OCI-LY3 (cell line): Measurements from ENCODE around the gene SEC14L3.

ENCODE experiments used
- EZH2phosphoT487 ChIP-seq: fragments of 200-600 bp; shearing (Covaris generic); IDR thresholded peaks from 2 replicates; pipeline ENCODE4 v1.6.1; 2018; ENCODE audit warnings: antibody characterized with exemption, mixed run types, low read depth
- TF ChIP-seq, protein P1 (sequence below): fragments of 200-600, 300-600 bp; sonication (generic); IDR thresholded peaks from 2 replicates; pipeline ENCODE4 v1.5.1; 2014; ENCODE audit warnings: antibody characterized with exemption, low read length, low read depth

DNA sequence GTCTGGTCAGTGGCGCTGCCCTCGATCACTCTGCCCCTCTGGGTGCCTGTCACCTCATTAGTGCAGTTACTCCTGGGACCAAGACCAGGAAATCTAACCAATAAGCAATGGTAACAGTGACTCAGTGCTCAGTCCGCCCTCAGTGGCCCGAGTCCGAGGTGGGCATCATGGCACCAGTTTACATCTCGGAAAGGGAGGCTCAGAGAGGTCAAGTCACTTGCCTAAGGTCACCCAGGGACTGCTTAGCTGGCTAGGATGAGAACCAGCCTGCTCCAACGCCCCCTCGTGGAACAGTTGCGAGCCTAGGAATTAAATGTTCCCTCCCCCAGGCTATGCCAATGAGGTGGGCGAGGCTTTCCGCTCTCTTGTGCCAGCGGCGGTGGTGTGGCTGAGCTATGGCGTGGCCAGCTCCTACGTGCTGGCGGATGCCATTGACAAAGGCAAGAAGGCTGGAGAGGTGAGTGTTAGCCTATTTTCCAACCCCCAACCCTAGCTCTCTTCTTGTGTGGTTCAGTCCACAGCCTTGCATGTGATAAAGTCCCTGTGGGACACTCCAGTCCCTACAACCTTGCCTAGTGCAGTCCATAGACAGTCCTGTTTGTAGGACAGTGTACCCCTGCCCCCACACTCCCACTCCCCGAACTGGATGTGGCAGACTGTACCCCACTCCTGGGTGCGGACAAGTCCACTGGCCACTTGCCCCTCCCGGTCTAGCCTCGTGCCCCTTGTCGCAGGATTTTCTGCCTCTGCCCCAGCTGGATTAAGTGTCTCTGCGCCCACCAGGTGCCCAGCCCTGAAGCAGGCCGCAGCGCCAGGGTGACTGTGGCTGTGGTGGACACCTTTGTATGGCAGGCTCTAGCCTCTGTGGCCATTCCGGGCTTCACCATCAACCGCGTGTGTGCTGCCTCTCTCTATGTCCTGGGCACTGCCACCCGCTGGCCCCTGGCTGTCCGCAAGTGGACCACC is 45.1 kb downstream of the SEC14L3 start:
- TF ChIP-seq, protein P1, sequence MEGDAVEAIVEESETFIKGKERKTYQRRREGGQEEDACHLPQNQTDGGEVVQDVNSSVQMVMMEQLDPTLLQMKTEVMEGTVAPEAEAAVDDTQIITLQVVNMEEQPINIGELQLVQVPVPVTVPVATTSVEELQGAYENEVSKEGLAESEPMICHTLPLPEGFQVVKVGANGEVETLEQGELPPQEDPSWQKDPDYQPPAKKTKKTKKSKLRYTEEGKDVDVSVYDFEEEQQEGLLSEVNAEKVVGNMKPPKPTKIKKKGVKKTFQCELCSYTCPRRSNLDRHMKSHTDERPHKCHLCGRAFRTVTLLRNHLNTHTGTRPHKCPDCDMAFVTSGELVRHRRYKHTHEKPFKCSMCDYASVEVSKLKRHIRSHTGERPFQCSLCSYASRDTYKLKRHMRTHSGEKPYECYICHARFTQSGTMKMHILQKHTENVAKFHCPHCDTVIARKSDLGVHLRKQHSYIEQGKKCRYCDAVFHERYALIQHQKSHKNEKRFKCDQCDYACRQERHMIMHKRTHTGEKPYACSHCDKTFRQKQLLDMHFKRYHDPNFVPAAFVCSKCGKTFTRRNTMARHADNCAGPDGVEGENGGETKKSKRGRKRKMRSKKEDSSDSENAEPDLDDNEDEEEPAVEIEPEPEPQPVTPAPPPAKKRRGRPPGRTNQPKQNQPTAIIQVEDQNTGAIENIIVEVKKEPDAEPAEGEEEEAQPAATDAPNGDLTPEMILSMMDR, result peak; percentile 80
- TF ChIP-seq EZH2phosphoT487, result no peak
